GM12873 (cell line): Measurements from ENCODE around the gene RCOR1.

Source experiments
- TF ChIP-seq, protein P1 (sequence below): IDR thresholded peaks from 2 replicates; pipeline ENCODE4 v1.5.1; 2012; ENCODE audit warnings: low read depth, mild to moderate bottlenecking, moderate library complexity, low read length, control low read depth; ENCODE audit not compliant: insufficient read depth; ENCODE audit errors: missing control alignments

RCOR1 gene

DNA sequence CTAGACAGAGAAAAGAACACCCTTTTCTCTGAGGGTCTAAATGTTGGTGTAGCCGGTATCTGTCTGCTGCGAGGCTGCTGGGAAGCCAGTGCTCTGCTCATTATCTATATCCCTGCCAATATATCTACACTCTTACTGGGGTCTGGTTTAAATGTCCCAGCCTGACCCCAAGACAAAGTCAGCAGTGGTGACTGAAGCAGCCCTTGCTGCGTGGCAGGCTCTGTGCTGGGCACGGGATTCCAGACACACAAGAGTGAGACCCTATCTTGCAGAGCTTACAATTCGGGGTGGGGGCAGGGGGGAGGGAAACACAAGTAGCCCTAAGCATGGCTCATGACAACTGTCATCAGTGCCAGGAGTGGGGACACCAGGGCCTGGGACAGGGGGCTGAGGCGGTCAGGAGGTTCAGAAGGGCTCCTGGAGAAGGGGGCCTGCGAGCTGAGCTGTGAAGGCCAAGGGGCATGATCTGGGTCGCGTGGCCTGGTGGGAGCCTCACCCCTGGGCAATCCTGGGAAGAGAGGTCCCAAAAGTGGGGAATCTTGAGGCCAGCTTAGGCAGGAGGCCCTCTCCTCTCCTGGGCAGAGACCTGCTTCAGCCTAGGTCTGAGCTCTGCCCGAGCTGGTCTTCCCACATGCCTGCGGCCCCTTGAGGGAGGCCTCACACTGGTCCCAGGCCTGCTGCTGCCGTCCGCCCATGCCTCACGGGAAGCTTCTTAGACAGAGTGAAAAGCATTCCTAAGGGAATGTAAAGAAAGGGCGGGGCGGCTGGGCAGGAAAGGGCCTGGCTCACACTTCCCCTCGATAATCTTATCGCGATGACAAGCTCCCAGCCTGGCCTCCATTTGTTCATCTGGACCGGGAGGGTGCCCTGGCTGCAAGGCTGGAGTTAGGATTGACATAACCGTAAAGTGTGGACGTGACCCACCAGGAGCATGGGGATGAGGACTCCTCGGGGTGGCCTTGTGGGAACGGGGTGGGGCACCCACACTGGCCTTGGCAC is 7.3 kb upstream of the RCOR1 start:
- TF ChIP-seq, protein P1, sequence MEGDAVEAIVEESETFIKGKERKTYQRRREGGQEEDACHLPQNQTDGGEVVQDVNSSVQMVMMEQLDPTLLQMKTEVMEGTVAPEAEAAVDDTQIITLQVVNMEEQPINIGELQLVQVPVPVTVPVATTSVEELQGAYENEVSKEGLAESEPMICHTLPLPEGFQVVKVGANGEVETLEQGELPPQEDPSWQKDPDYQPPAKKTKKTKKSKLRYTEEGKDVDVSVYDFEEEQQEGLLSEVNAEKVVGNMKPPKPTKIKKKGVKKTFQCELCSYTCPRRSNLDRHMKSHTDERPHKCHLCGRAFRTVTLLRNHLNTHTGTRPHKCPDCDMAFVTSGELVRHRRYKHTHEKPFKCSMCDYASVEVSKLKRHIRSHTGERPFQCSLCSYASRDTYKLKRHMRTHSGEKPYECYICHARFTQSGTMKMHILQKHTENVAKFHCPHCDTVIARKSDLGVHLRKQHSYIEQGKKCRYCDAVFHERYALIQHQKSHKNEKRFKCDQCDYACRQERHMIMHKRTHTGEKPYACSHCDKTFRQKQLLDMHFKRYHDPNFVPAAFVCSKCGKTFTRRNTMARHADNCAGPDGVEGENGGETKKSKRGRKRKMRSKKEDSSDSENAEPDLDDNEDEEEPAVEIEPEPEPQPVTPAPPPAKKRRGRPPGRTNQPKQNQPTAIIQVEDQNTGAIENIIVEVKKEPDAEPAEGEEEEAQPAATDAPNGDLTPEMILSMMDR, result no peak

- TF ChIP-seq, protein P1, result no peak
Observed at GRCh38 chr14:102586420-102587104, 5.9 kb upstream of the RCOR1 start.

DNA sequence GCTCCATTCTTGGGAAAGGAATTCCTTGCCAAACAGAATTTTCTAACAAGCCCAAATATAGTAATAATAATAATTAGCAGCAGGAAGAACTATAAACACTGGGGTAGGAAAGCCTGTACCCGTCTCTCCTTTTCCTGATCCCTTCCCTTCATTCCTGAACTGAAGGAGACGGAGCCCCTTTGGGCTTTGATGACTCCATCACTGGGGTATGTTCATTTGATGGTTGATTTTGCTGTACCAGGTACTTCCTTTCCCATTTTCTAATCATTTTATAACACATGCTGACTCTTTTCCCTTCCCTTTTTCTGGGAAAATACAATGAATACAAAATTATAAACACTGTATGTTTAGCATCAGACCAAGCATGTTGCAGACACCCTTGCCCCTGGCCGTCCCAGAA is 3.6 kb upstream of the RCOR1 start:
- TF ChIP-seq, protein P1, result no peak

DNA sequence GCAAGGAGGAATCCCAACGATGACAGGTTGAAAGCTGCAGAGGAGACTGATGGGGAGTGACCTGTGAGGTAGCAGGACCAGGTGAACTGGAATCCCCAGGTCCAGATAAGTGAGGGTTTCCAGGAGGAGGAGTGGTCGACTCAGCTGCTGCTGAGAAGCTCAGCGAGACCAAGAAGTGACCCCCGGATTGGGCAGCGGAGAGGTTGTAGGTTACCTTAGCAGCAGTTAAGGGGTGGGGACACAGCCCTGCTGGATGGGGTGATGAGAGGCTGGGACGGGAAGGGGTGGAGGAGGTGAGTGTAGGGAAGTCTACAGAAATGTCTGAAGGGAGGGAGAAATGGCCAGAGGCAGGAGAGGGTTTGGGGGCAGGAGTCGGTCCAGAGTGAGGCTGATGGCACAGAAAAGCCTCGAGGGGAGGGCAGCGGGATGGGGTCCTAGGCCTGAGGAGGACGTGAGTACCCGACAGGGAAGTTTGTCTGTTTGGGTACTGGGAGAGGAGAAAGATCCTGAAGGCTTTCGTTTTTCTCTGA is 2.6 kb upstream of the RCOR1 start:
- TF ChIP-seq, protein P1, result no peak

DNA sequence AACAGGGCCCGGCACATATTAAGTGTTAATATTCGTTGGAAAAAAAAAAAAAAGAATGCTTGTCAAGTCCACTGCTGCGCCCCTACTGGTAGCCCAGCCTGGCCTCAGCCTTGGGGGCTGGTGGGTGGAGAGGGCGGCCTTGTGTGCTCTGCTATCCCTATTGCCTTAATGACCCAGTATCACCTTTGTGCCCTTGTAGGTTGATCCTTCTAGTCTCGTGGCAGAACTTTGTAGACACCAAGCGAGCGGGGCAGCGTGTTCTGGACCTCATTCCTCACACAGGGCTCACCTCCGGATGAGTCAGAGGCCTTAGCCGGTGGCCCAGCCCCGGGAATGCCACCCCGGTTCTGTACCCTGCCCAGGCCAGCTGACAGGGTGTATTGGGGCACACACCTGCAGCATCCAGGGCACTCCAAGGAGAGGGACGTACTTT is 1.8 kb upstream of the RCOR1 start:
- TF ChIP-seq, protein P1, result peak; percentile 22

DNA sequence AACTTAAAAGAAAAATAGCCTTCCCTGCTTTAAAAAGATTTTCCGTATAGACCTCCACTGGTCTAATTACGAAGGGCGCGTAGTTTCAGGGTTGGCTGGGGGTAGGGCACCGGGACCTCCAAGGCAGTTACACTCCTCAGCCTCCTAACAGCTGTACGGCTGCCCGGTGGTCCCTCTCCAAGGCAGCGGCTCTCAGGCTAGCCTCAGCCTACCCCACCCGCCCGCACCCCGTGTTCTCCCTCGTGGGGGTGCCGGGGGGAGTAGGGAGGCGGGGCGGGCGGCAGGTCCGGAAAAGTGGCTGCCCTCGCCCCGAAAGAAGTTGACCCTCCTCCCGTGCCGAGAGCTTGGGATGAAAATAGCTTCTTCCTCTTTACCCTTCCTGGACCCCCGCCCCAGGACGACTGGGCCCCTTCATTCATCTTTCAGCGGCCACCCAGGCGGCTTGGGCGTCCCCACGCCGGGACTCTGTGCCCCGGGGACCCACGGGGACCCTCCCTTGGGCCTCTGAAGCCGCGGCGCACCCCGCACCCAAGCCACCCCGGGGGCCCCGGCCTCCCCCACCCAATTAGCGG is 991 bp upstream of the RCOR1 start:
- TF ChIP-seq, protein P1, result no peak

- TF ChIP-seq, protein P1, result no peak
Observed at GRCh38 chr14:102592763-102593060, 263 bp downstream of the RCOR1 start.
